Heart left ventricle (tissue), 13 donors: ENCODE data around the gene PCYT2.

Experiments
- CTCF ChIP-seq, 12 donors: fragments of 200-600 bp; sonication (generic) in 4 of 12; IDR thresholded peaks; one replicate each; pipeline versions ENCODE4 v1.5.0 to v1.8.0; 2018 to 2022; ENCODE audit warnings: antibody characterized with exemption in 12 of 12, mild to moderate bottlenecking in 5 of 12
- POLR2A ChIP-seq, 2 donors: fragments of 450-650 bp; IDR thresholded peaks; one replicate each; pipeline ENCODE4 v1.6.1; 2017; ENCODE audit warnings: antibody characterized with exemption in 2 of 2, mild to moderate bottlenecking in 2 of 2, moderate library complexity in 2 of 2
- donor health status: ischemic (EF 13 %, LVEDD 7.1; RV severe dilation, severe dysfunction).
- donor health status: DM: no; HTN: yes; CAD: no.
- donor health status: DM: no; HTN: no; CAD: no.
- donor health status: ischemic (EF 25% LVEDD 6.9; RV normal size, moderate dysfunction).
- donor health status: ischemic (EF 25% LVEDD 5.7; RV mildly dilated, moderate dysfunction).
- donor health status: ischemic (EF 35%, LVEDD 5.7; RV mildly dilated, moderate dysfunction).
- donor health status: nonischemic (EF 11% LVEDD 7.7; RV severe dilation, severe dysfunction).
- donor health status: DM: yes; HTN: yes; CAD: no.
- donor health status: PGD.
- donor health status: ischemic (EF 29% LVEDD 5.4; RV normal size, mild dysfunction).
- donor health status: nonischemic (EF 23%, LVEDD 6.1; RV moderate dilation, normal function).

GRCh38 chr17:81903415-81903831, 7.8 kb downstream of the PCYT2 start:
- TF ChIP-seq CTCF (IDR thresholded peaks at IDR 0.05) (no peak), POLR2A (IDR thresholded peaks at IDR 0.05) (no peak)
